ENCODE data around the gene OR52I2.

The OR52I2 gene

DNA sequence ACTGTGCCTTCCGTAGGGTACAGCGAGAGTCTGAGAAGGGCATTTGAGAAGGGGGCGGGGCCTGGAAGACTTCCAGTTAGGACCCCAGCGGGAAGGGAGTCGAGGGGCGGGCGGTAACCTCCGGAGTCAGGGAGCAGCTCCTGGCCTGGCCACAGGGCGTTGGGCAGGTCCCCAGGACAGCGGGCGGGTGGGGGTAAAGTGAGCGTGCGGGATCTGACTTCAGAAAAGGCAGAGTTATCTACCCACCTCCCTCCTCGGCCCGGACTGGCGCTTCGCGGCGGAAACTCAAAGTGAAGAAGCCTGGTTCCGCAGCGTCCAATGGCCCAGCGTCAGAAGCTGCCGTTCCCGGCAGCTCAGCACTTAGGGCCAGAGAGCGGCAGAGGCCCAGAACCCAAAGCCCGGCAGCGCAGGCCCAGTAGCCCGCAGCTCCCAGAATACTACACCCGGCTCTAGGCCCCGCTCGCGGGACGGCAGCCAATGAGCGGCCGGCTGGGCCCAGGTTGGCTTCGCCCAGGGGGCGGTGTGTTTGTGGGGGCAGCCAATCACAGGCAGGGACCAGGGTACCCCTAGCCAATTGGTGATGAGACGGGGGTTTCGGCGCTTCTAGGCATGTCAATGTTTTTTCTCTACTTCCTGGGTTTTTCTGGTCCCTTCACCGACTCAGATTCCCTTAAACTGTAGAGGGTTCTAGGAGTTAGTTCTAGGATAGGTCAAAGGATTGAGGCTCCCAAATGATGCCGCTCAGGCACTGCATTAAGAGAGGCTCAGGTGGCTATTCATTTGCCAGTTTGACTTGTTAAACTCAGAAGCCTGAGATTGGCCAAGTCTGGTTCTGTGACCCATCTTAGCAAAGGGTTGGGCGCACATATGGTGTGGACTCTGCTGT lies 26.5 kb downstream of the OR52I2 start, which contains the start of gene TRIM68:
TSS of gene TRIM68 (minus strand) at position 451 of the 886 bp plus-strand sequence. CDS start 2,727 bp downstream, outside the sequence.
- DNase-seq (ENCODE audit: low read depth in 1 of 2, low spot score in 1 of 2) = peak; percentile 90

DNA sequence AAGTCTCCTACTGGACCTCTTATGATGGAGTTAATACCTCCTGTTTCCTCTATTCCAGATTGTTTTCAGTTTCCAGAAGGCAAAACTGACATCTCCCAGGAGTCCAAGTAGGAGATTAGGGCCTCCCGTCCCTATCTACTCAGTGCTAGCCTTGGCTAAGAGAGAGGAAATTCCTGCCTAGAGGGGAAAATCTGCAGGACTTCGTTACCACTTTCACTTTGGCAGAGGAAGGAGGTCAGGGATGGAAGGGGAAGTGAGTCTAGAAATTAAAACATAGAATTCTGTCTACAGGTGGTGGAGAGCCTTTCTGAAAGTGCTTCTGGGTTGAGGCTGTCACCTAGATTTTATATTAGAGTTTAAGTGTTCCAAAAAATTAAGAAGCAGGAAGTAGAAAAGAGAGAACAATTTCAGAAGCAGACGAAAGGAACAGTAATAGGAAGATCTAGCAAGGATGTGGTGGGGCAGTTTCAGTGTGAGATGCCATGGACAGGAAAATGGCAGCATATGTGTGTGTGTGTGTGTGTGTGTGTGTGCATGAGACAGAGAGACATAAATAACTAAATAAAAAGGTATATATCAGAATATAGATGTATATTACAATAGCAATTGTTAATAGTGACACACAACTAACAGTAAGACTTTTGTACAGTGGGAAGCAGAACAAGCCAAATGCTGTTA lies 28.9 kb downstream of the OR52I2 start:
- DNase-seq (ENCODE audit: low read depth in 1 of 2, low spot score in 1 of 2) = no peak

DNA sequence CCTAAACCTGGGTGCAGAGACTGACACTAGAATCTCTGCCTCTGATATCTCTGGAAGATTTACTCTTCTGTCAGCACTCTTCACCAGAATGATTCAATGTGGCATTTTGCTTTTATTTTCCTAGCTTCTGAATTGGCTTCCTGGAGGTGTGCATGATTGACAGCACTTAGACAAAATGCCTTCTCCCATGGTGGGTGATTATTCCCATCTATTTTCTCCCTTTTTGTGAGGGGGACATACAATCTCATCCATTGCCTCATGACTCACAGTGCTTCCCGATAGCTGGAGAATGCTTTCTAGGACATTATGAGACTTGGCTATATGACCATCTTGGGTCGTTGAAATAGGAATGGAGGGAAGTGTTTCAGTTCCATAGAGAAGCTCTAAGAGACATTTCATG lies 30.4 kb downstream of the OR52I2 start:
- no peak for DNase-seq (ENCODE audit: low read depth in 1 of 2, low spot score in 1 of 2)

DNA sequence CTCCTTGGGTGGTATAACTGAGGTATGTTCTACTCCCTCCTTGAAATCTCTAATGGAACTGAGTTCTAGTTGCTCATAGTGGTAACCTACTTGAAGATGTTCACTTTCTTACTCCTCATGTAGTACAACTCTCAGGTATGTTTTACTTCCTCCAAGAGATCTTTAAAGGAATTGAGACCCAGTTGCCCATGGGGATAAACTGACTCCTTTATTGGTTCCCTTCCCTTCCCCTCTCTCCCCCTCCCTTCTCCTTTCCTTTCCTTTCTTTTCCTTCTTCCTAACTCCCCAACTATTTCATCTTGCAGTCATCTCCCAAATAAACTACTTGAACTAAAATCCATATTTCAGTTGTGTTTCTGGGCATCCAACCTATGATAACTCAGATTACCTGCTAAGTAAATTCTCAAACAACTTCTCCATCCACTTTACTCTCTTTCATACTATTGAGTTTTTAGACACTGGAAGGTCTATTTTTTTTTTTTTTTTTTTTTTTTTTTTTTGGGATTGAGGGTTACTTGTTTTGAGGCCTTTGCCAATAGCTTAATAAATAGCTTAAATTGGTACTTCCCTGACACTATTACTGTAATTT lies 34.4 kb downstream of the OR52I2 start:
- DNase-seq (ENCODE audit: low read depth in 1 of 2, low spot score in 1 of 2) = no peak

DNA sequence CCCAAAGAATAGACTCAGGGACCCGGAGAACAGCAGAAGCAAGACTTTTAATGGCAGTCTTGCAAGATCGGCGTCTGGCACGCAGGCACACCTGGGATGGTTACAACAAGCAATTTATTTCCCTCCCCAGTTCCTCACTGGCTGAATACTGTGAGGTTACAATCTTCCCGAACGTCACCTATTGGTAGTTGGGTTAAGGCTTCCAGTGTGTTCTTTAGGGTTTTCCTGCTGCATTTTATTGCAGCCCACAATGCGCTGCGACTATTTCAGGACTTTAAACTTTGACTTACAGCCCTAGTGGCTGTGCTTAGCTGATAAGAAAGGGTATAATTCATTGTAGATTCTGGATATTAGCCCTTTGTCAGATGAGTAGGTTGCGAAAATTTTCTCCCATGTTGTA lies 38.0 kb downstream of the OR52I2 start:
- DNase-seq (ENCODE audit: low read depth in 1 of 2, low spot score in 1 of 2) = no peak

DNA sequence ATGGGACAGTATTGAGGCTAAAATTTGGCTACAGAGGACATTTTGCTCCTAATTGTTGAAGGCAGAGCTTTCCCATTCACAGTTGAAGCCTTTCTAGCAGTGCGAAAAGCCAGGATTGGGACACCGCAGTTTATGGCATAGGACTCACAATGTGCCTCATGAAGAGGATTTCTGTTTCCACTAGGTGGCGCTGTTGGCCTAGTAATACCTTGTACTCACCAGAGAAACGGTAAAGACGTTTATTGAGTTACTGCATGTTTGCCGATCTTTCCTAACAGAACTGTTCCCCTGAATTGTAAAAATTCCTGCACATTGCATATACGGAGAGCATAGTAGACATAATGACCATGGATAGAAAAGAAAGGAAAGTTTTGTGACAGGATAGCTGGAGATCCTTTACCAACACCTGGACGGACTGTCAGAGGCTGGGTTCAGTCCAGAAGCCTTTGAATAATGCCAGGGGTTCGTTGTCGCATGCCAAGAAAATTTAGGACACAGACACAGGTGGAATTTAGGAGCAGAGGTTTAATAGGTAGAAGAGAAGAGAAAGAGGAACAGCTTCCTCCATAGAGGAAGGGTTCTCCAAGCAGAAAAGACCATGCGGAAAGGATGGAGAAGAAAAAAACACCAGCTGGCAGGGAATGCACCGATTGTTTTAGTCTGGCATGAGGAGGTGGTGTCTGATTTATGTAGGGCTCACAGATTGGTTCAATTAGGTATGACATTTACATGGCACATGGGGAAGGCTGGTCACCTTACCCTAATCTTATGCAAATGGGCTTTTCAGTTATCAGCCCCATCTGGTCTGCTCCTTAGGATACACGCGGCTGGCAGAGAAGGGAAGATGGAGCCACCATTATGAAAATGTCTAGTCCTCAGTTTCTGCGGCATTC lies 44.9 kb downstream of the OR52I2 start:
- no peak for DNase-seq (ENCODE audit: low read depth in 1 of 2, low spot score in 1 of 2)

DNA sequence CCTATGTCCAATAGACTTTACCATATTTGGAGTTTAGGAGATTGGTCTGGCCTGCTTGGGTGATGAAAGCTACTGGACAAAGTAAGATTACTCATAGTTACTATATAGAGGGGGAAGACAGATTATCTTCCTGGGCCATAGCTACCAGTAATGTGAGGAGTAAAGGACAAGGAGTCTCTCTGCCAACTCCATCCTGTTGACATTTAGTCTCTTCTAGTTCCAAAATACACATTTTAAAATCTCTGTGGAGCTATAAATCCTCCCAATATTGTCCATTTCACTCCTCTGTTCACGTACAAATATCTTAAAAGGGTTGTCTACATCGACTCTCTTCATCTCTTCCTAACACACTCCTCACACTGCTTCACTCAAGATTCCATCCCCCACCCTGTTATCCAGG lies 54.6 kb downstream of the OR52I2 start:
- DNase-seq (ENCODE audit: low read depth in 1 of 2, low spot score in 1 of 2) = no peak

DNA sequence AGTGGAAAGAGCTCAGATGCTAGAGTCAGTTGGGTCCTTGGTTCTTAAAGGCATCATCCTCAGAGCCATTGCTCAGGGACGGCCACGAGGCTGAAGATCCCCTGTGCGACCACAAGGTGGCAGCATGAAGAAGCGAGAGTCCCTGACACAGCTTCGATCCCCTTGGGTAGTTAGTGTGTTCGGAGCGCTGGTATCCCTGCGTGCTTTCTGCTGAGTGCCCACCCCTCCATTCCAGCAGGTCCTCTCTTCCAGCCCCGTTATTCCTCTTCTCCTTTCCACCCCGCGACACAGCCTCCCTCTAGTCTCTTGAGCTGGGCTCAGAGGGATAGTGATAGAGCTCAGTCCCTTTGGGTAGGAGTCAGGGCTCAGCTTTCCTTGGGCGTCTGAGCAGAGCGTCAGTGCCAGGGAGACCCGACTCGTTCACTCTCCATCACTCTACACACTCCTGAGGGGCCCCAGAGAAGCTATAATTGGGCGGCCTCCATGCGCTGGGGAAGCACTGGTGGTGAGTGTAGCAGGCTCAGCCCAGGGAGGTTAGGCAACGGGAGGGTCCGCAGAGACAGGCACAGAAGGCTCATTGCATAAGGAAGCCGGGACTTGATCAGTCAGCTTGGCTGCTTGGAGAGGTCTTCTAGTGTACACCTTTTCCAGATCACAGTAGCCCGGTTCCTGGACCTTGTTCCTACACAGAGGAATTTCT lies 55.6 kb downstream of the OR52I2 start, which contains the start of gene OR51D1:
TSS of gene OR51D1 (plus strand) at position 516 of the 700 bp plus-strand sequence. CDS start 2,314 bp downstream, outside the sequence.
- DNase-seq (ENCODE audit: low read depth in 1 of 2, low spot score in 1 of 2) = peak; percentile 26 to 43

DNA sequence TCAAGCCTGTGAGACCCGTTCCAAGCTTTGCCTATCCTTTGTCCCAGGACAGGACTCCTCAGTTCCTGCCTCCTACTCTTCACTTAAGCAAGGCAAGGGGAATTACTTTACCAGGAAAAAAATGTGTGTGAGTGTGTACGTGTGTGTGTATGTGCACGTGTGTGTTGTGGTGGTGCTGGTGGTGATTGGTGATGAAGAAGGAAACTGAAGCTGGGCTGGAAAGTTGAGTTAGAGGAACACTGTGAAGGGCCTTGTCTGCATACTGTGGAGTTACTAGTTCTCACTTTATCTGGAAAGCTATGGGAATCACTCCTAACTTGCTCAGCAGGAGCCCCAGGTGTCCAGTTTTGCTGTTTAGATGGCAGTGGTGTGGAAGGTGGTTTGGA lies 56.1 kb downstream of the OR52I2 start:
- DNase-seq (ENCODE audit: low read depth in 1 of 2, low spot score in 1 of 2) = no peak

DNA sequence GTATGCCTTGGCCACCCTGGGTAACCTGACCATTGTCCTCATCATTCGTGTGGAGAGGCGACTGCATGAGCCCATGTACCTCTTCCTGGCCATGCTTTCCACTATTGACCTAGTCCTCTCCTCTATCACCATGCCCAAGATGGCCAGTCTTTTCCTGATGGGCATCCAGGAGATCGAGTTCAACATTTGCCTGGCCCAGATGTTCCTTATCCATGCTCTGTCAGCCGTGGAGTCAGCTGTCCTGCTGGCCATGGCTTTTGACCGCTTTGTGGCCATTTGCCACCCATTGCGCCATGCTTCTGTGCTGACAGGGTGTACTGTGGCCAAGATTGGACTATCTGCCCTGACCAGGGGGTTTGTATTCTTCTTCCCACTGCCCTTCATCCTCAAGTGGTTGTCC lies 58.4 kb downstream of the OR52I2 start:
- DNase-seq (ENCODE audit: low read depth in 1 of 2, low spot score in 1 of 2) = no peak

DNA sequence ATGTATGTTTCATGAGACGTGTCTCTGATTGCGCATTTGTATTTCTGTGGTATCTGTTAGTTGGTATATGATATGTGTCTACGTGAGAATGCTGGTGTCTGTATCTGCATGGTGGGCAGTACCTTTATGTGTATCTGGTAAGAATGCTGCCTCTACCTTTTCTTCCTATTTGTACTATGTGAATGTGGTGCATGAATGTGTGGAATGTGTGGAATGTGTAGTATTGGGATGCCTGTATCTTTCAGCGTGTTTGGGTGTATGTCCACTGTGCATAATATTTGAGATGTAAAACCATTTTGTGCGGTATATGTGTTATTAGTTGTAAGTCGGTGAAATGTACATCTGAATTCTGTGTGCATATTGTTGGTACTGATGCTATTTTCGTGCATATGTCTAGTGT lies 60.0 kb downstream of the OR52I2 start:
- DNase-seq (ENCODE audit: low read depth in 1 of 2, low spot score in 1 of 2) = no peak

DNA sequence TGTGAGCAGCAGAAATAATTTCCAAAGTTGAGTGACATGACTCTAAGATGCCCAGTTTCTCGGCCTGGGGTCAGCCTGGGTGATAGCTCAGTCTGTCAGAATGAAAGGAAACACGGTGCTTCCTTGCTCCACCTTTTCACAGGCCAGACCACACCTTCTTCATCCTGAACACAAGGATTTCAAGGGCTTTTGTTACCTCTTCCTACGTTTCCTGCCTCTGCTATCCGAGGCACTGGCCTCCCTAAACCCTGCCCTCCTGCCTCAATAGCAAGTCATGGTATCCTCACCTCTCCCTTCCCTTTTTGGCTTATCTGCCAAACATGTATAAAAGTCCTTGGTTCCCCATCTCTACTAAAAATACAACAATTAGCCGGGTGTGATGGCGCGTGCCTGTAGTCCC lies 60.5 kb downstream of the OR52I2 start:
- DNase-seq (ENCODE audit: low read depth in 1 of 2, low spot score in 1 of 2) = no peak
